HEK293T (cell line): Measurements from ENCODE around the gene ZFP36.

Experiments used
- BHLHE40 ChIP-seq: fragments of 450-650 bp; IDR thresholded peaks from 2 replicates; pipeline ENCODE4 v1.6.1; 2016; ENCODE audit warnings: mild to moderate bottlenecking, moderate library complexity, borderline replicate concordance
- ELF4 ChIP-seq: fragments of 450-650 bp; IDR thresholded peaks from 2 replicates; pipeline ENCODE4 v1.6.1; 2017; ENCODE audit warnings: antibody characterized with exemption
- FOXA1 ChIP-seq: fragments of 450-650 bp; IDR thresholded peaks from 2 replicates; pipeline ENCODE4 v1.6.1; 2016; ENCODE audit warnings: mild to moderate bottlenecking
- FOXK2 ChIP-seq: fragments of 450-650 bp; IDR thresholded peaks from 2 replicates; pipeline ENCODE4 v1.6.1; 2016; ENCODE audit warnings: mild to moderate bottlenecking
- FOXM1 ChIP-seq: fragments of 450-650 bp; IDR thresholded peaks from 2 replicates; pipeline ENCODE4 v1.6.1; 2017; ENCODE audit warnings: mild to moderate bottlenecking, borderline replicate concordance
- HDGF ChIP-seq: fragments of 450-650 bp; IDR thresholded peaks from 2 replicates; pipeline ENCODE4 v1.6.1; 2017; ENCODE audit warnings: antibody characterized with exemption, borderline replicate concordance
- L3MBTL2 ChIP-seq: fragments of 450-650 bp; conservative IDR thresholded peaks from 2 replicates; pipeline ENCODE4 v1.6.1; 2016; ENCODE audit warnings: mild to moderate bottlenecking
- LEF1 ChIP-seq: fragments of 450-650 bp; IDR thresholded peaks from 2 replicates; pipeline ENCODE4 v1.6.1; 2017; ENCODE audit warnings: mild to moderate bottlenecking, borderline replicate concordance
- SP1 ChIP-seq: fragments of 450-650 bp; IDR thresholded peaks from 2 replicates; pipeline ENCODE4 v1.6.1; 2017
- SUZ12 ChIP-seq: fragments of 450-650 bp; IDR thresholded peaks from 2 replicates; pipeline ENCODE4 v1.6.1; 2016; ENCODE audit warnings: mild to moderate bottlenecking
- TARDBP ChIP-seq: fragments of 450-650 bp; IDR thresholded peaks from 2 replicates; pipeline ENCODE4 v1.6.1; 2016
- ZNF384 ChIP-seq: fragments of 450-650 bp; IDR thresholded peaks from 2 replicates; pipeline ENCODE4 v1.6.1; 2016

DNA sequence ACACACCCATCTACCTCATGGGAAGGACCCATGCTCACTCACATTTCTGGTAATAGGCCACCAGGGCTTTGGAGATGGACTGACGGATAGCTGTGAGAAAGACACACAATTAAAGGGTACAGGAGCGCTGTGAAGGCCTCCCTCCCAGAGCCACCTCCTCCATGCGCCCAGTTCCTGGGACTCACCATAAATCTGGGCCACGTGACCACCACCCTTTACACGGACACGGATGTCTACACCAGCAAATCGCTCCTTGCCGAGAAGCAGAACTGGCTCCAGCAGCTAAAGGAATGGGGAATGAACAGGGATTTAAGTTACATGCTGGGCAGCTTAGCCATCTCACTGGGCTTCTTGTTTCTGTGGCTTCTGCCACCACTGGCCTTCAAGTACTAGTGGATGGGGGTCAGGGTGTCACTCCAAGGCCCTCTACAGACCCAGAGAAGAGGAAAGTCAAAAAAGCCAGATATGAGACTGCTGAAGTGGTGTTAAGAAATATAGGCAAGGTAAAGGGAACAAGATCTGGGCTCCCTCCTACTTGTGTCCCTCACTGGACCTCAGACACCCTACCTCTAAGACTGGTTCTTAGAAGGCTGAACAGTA, 26.9 kb downstream of the ZFP36 start:
- TF ChIP-seq TARDBP (no peak), SUZ12 (no peak), HDGF (no peak), ZNF384 (no peak), FOXA1 (no peak), ELF4 (no peak), BHLHE40 (no peak), LEF1 (no peak), SP1 (no peak), FOXM1 (no peak), L3MBTL2 (no peak), FOXK2 (no peak)
